HG03565 (cell line): ENCODE results near the gene SPEN.
"Not testable (repeated sequence)": the region's sequence is repeated elsewhere in the genome, so short reads cannot be mapped to it uniquely, and the experiment has no call there.

Source experiments
- ATAC-seq: cut with Tn5 transposase; IDR thresholded peaks from one replicate; pipeline ENCODE4 v1.9.1; 2021; ENCODE audit warnings: mild to moderate bottlenecking, moderate library complexity; ENCODE audit not compliant: unreplicated experiment

The SPEN gene

GRCh38 chr1:15847100-15847892 is at the start of gene SPEN:
TSS of gene SPEN (plus strand) at chr1:15847707. CDS start at chr1:15848068, 361 bp downstream.
- ATAC-seq: peak; percentile 54

- no peak for ATAC-seq
These were observed 48.3 kb upstream of the SPEN start for GRCh38 chr1:15799004-15799867.

- no peak for ATAC-seq
These were observed 47.3 kb upstream of the SPEN start for GRCh38 chr1:15799928-15800835.

- no peak for ATAC-seq
These were observed 45.1 kb upstream of the SPEN start for GRCh38 chr1:15802234-15802965.

GRCh38 chr1:15803380-15803779 is 44.1 kb upstream of the SPEN start:
- no peak for ATAC-seq

GRCh38 chr1:15804060-15804459 is 43.4 kb upstream of the SPEN start:
- ATAC-seq: no peak

GRCh38 chr1:15807121-15807520 is 40.4 kb upstream of the SPEN start:
- ATAC-seq: no peak

GRCh38 chr1:15807549-15807948 is 40.0 kb upstream of the SPEN start, which contains the start of gene UQCRHL:
TSS of gene UQCRHL (minus strand) at chr1:15807649. CDS start at chr1:15807649, 0 bp downstream.
- ATAC-seq: not testable (repeated sequence)

- ATAC-seq: no peak
These were observed 38.6 kb upstream of the SPEN start for GRCh38 chr1:15808955-15809354.

- ATAC-seq: no peak
These were observed 37.4 kb upstream of the SPEN start for GRCh38 chr1:15810073-15810472.

- no peak for ATAC-seq
These were observed 30.8 kb upstream of the SPEN start for GRCh38 chr1:15816674-15817073.

- no peak for ATAC-seq
These were observed 27.0 kb upstream of the SPEN start for GRCh38 chr1:15820478-15820877.

- no peak for ATAC-seq
These were observed 21.7 kb upstream of the SPEN start for GRCh38 chr1:15825800-15826199.

- no peak for ATAC-seq
These were observed 20.5 kb upstream of the SPEN start for GRCh38 chr1:15826810-15827507.

- not testable (repeated sequence) for ATAC-seq
These were observed 19.9 kb upstream of the SPEN start for GRCh38 chr1:15827567-15827966.

GRCh38 chr1:15828931-15829330 is 18.6 kb upstream of the SPEN start:
- not testable (repeated sequence) for ATAC-seq

- no peak for ATAC-seq
These were observed 17.2 kb upstream of the SPEN start for GRCh38 chr1:15830258-15830657.

- ATAC-seq: no peak
These were observed 14.3 kb upstream of the SPEN start for GRCh38 chr1:15833069-15833679.

- ATAC-seq: no peak
These were observed 13.6 kb upstream of the SPEN start for GRCh38 chr1:15833842-15834405.
